GM12864 (cell line): ENCODE data around the gene ANP32E.

ENCODE experiments used
- DNase-seq: peaks from one replicate; pipeline ENCODE4 v3.0.0-alpha.2; 2011; ENCODE audit warnings: low read depth
- H3K4me3 ChIP-seq: 2 replicates; pipeline ENCODE4 v1.5.1; 2011; ENCODE audit warnings: mild to moderate bottlenecking, low read depth, low read length, control low read depth
- TF ChIP-seq, protein P1 (sequence below): IDR thresholded peaks from 2 replicates; pipeline ENCODE4 v1.5.1; 2011; ENCODE audit warnings: low read depth, mild to moderate bottlenecking, moderate library complexity, low read length, control low read depth, inconsistent platforms; ENCODE audit errors: missing control alignments

The ANP32E gene

DNA sequence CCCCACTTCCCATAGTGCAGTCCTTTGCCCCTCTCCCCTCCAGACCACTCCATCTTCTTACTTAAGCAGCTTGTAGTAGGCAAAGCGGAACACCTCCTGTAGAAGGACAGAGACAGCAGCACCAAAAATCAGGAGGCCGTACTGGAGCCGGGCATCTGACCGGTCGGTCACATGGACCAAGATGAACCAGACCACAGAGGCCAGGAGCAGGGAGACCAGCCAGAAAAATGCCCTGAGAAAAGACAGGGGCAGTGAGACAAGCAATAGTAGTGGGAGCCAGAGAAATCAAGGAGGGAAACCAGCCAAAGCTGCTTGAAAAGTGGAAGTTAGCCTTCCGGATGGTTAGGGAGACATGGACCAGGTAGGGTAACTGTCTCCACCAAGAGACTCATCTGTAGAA lies 32.0 kb upstream of the ANP32E start:
- TF ChIP-seq, protein P1, sequence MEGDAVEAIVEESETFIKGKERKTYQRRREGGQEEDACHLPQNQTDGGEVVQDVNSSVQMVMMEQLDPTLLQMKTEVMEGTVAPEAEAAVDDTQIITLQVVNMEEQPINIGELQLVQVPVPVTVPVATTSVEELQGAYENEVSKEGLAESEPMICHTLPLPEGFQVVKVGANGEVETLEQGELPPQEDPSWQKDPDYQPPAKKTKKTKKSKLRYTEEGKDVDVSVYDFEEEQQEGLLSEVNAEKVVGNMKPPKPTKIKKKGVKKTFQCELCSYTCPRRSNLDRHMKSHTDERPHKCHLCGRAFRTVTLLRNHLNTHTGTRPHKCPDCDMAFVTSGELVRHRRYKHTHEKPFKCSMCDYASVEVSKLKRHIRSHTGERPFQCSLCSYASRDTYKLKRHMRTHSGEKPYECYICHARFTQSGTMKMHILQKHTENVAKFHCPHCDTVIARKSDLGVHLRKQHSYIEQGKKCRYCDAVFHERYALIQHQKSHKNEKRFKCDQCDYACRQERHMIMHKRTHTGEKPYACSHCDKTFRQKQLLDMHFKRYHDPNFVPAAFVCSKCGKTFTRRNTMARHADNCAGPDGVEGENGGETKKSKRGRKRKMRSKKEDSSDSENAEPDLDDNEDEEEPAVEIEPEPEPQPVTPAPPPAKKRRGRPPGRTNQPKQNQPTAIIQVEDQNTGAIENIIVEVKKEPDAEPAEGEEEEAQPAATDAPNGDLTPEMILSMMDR = no peak
- no peak for DNase-seq
- peak overlapping the region; percentile 86 for H3K4me3 ChIP-seq

DNA sequence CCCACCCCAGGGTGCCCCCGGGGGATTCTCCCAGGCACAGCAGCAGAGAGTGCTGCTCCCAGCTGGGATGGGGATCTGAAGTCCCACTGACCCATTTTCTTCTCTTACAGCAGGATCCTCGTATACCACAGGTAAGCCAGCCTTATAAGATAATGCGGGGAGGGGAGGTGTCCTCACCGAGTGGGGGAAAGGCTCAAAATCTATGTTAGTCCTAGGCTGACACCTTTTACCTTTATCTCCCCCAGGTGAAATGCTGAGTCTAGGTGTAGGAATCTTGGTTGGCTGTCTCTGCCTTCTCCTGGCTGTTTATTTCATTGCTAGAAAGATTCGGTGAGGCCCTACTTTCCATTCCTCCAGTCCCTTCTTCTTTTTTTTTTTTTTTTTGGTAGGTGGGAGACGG lies 27.6 kb upstream of the ANP32E start:
- H3K4me3 ChIP-seq = no peak overlapping the region
- DNase-seq = no peak
- TF ChIP-seq, protein P1 = no peak

DNA sequence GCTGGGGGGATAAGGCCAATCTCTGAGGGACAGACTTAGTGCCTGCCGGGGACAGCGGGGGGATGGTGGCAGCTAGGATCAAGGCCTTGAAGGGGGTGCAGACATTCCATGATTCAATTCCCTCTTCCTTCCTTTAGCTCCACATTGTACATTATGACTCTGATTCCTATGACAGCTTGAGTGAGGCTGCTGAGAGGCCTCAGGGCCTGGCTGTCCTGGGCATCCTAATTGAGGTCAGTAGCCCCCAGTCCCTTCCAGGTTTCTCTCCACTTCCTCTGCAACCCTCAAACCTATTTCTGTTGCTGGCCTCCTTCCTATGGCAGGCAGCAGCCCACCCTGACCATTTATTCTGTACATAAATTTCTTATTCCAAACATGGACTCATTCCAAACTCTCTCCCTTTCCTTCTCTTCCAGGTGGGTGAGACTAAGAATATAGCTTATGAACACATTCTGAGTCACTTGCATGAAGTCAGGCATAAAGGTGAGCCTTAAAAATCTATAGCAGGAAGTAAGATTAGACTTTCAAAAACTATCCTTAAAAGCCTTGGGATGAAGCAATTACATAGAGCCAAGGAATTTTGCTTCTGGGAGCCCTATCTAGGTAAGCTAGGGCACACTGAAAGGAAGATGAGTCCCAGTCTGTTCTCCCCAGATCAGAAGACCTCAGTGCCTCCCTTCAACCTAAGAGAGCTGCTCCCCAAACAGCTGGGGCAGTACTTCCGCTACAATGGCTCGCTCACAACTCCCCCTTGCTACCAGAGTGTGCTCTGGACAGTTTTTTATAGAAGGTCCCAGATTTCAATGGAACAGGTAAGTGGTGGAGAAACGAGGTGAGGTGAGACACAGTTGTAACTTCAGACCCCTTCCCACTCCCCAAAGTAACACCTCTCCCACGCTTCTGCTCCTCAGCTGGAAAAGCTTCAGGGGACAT lies 26.7 kb upstream of the ANP32E start:
- DNase-seq = no peak
- no peak overlapping the region for H3K4me3 ChIP-seq
- TF ChIP-seq, protein P1 = no peak

DNA sequence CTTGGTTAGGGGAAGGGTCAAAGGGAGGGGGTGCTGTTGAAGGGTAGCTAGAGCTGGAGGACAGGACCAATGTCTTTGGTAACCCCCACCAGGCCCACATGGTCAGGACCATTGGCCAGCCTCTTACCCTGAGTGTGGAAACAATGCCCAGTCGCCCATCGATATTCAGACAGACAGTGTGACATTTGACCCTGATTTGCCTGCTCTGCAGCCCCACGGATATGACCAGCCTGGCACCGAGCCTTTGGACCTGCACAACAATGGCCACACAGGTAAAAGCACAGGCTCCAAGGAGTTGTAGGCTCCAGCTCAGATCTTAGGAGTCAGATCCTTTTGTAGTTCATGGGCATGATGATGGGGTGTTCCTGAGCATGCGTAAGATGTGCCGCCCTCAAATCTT lies 25.5 kb upstream of the ANP32E start:
- TF ChIP-seq, protein P1 = no peak
- no peak overlapping the region for H3K4me3 ChIP-seq
- no peak for DNase-seq

DNA sequence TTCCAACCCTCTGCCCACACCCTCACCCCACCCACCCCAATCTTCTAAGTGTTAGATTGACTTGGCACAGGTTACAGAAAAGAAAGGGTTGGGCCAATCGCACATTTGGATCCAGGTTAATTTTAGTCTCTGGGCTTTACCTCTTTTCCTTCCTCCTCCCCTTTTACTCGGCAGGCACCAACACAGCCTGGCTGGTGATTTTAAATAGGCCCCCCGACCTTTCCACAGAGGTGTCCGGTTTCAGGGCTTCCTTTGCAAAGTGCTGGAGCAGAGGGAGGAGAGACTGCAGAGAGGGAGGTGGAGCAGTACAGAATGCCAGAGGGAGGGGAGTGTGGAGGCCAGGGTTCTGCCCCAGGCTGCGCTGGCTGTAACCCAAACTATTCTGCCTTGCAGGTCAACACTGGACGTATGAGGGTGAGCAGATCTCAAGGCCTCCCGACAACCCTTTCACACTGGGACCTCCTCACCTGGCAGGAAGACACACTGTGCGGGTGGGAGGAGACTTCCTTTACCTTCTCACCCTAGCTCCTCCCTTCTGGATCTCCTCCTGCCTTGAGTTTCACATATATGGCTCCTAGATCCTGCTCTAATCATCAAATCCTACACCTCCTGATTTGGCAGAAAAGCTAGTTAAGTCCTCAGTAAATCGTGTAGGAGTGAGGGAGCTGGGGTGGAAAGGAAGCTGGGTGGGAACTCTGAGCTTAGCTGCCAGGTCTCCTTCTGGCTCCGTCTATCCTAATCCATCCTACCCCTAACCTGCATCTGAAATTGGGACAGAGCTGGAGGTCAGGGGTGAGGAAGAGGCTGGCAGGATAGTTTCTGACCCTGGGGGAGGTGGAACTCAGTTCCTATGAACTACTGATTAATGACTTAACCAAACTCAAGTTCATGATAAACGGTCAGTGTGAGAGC lies 24.1 kb upstream of the ANP32E start:
- H3K4me3 ChIP-seq = no peak overlapping the region
- no peak for DNase-seq
- TF ChIP-seq, protein P1 = no peak

DNA sequence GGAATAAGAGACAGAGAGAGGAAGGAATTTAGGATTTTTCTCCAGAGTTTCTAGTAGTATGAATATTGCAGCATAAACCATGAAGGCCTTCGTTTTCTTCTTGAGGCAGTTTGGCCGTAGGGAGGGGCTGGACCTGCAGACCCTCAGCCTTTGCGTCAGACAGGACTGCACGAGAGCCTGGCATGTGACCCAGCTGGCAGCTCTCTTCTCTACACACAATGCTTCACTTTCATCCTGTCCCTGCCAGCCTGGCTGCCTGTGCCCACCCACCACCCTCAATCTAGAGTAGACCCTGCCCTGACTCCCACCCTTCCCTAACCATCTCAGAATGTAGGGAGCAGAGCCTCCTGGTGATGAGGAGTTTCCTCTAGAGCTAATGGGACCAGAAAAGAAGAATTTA lies 23.3 kb upstream of the ANP32E start:
- DNase-seq = no peak
- H3K4me3 ChIP-seq = no peak overlapping the region
- TF ChIP-seq, protein P1 = no peak
